Measurements from ENCODE around the gene LHX3.

DNA sequence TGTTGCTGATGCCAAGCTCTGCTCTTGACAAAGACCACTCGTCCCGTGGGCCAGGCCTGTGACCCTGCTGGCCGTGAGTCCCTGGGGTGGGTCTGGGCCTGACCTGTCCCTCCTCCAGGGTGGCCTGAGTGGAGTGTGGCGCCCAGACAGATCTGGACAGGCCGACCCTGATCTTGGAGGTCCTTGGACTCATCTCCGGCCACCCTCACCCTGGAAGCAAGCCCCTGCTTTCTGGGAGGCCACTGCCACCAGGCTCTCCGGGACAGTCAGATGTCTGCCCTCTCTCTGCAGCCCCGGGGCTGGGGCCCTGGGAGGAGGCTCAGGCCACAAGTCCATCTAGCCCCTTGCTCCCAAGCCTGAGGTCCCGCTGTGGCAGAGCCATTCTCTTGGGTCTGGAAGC lies 55.1 kb downstream of the LHX3 start:
- TF ChIP-seq, protein P1, sequence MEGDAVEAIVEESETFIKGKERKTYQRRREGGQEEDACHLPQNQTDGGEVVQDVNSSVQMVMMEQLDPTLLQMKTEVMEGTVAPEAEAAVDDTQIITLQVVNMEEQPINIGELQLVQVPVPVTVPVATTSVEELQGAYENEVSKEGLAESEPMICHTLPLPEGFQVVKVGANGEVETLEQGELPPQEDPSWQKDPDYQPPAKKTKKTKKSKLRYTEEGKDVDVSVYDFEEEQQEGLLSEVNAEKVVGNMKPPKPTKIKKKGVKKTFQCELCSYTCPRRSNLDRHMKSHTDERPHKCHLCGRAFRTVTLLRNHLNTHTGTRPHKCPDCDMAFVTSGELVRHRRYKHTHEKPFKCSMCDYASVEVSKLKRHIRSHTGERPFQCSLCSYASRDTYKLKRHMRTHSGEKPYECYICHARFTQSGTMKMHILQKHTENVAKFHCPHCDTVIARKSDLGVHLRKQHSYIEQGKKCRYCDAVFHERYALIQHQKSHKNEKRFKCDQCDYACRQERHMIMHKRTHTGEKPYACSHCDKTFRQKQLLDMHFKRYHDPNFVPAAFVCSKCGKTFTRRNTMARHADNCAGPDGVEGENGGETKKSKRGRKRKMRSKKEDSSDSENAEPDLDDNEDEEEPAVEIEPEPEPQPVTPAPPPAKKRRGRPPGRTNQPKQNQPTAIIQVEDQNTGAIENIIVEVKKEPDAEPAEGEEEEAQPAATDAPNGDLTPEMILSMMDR (IDR thresholded peaks at IDR 0.05; ENCODE audit: low read length) = no peak
- TF ChIP-seq EZH2 (optimal IDR thresholded peaks at IDR 0.05; ENCODE audit: low read depth, low read length) = no peak
